ENCODE results near the gene COL4A1.

The COL4A1 gene

GRCh38 chr13:110199046-110199831 lies 107.7 kb downstream of the COL4A1 start:
- no peaks in the 10 kb centered on the region for H3K9me3 ChIP-seq (ENCODE audit: control insufficient read depth, insufficient read depth, low read length)
- H3K36me3 ChIP-seq (ENCODE audit: control insufficient read depth, insufficient read depth, low read length), result peaks cover 11% of the 10 kb centered on the region
- H3K4me3 ChIP-seq (ENCODE audit: low read depth, low read length), result no peak overlapping the region
- no peak overlapping the region for H3K9ac ChIP-seq (ENCODE audit: low read depth, low read length)
- H3K27me3 ChIP-seq (ENCODE audit: control insufficient read depth, insufficient read depth, low read length), result no peaks in the 10 kb centered on the region
- H3K27ac ChIP-seq (ENCODE audit: low read depth, low read length), result no peak overlapping the region
- no peaks in the 10 kb centered on the region for H3K4me1 ChIP-seq (ENCODE audit: control insufficient read depth, insufficient read depth, low read length)

- Histone ChIP-seq H3K4me1 (ENCODE audit: control insufficient read depth, insufficient read depth, low read length) (no peaks in the 10 kb centered on the region), H3K9me3 (ENCODE audit: control insufficient read depth, insufficient read depth, low read length) (no peaks in the 10 kb centered on the region), H3K36me3 (ENCODE audit: control insufficient read depth, insufficient read depth, low read length) (peaks cover 19% of the 10 kb centered on the region), H3K27me3 (ENCODE audit: control insufficient read depth, insufficient read depth, low read length) (no peaks in the 10 kb centered on the region), H3K27ac (ENCODE audit: low read depth, low read length) (no peak overlapping the region), H3K4me3 (ENCODE audit: low read depth, low read length) (no peak overlapping the region), H3K9ac (ENCODE audit: low read depth, low read length) (no peak overlapping the region)
These were observed 109.5 kb downstream of the COL4A1 start for GRCh38 chr13:110197471-110197870.

GRCh38 chr13:110197026-110197425 lies 109.9 kb downstream of the COL4A1 start:
- H3K27ac ChIP-seq (ENCODE audit: low read depth, low read length), result no peak overlapping the region
- H3K36me3 ChIP-seq (ENCODE audit: control insufficient read depth, insufficient read depth, low read length), result peaks cover 22% of the 10 kb centered on the region
- no peak overlapping the region for H3K9ac ChIP-seq (ENCODE audit: low read depth, low read length)
- no peaks in the 10 kb centered on the region for H3K4me1 ChIP-seq (ENCODE audit: control insufficient read depth, insufficient read depth, low read length)
- no peaks in the 10 kb centered on the region for H3K9me3 ChIP-seq (ENCODE audit: control insufficient read depth, insufficient read depth, low read length)
- no peaks in the 10 kb centered on the region for H3K27me3 ChIP-seq (ENCODE audit: control insufficient read depth, insufficient read depth, low read length)
- no peak overlapping the region for H3K4me3 ChIP-seq (ENCODE audit: low read depth, low read length)

DNA sequence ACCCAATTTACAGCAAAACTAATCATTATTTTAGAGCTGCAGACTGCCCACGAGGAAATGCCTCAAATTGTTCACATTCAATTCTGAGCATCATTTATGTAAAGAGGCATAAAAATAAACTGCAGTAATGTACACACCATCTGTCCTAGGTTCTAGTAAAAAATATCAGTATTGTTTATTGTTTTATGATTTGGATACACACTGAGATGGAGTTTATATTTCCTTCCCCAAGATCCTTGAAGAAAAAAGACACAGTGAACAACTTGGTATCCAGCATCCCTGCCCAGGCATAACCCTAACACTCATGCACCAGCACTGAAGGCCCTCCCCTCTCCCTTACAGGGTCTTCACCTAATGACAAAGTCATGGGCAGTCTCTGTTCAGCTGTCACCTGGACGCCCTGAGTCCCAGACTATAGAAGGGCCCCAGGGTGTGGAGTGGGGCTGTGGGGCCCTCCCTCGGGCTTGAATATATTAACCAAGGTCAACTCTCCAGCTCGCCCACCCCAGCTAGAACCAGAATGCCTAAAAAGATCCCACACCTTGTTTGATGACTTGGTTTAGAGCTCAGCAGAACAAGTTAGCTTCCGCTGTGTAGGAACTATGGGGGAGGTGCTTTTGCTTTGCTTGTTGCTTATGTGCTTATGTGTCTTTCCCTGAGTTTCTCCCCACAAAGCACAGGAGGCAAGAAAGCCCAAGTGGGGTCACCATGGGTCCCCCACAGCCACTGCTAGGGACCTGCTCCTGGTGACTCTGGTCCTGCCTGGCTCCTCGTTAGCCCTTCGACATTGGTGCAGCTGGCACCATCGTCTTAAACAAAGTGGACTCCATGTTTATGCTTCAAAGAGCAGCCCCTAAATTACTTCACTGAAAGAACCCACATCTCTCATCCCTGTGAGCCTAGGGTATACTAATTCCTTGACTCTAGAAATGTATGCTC lies 111.1 kb downstream of the COL4A1 start:
- no peak overlapping the region for H3K27ac ChIP-seq (ENCODE audit: low read depth, low read length)
- peaks cover 27% of the 10 kb centered on the region for H3K36me3 ChIP-seq (ENCODE audit: control insufficient read depth, insufficient read depth, low read length)
- no peaks in the 10 kb centered on the region for H3K9me3 ChIP-seq (ENCODE audit: control insufficient read depth, insufficient read depth, low read length)
- H3K9ac ChIP-seq (ENCODE audit: low read depth, low read length), result no peak overlapping the region
- H3K4me1 ChIP-seq (ENCODE audit: control insufficient read depth, insufficient read depth, low read length), result no peaks in the 10 kb centered on the region
- no peaks in the 10 kb centered on the region for H3K27me3 ChIP-seq (ENCODE audit: control insufficient read depth, insufficient read depth, low read length)
- H3K4me3 ChIP-seq (ENCODE audit: low read depth, low read length), result no peak overlapping the region

- Histone ChIP-seq H3K9me3 (ENCODE audit: control insufficient read depth, insufficient read depth, low read length) (no peaks in the 10 kb centered on the region), H3K9ac (ENCODE audit: low read depth, low read length) (no peak overlapping the region), H3K4me1 (ENCODE audit: control insufficient read depth, insufficient read depth, low read length) (no peaks in the 10 kb centered on the region), H3K4me3 (ENCODE audit: low read depth, low read length) (no peak overlapping the region), H3K27me3 (ENCODE audit: control insufficient read depth, insufficient read depth, low read length) (no peaks in the 10 kb centered on the region), H3K27ac (ENCODE audit: low read depth, low read length) (no peak overlapping the region), H3K36me3 (ENCODE audit: control insufficient read depth, insufficient read depth, low read length) (peaks cover 25% of the 10 kb centered on the region)
These were observed 112.5 kb downstream of the COL4A1 start for GRCh38 chr13:110194451-110194850.

DNA sequence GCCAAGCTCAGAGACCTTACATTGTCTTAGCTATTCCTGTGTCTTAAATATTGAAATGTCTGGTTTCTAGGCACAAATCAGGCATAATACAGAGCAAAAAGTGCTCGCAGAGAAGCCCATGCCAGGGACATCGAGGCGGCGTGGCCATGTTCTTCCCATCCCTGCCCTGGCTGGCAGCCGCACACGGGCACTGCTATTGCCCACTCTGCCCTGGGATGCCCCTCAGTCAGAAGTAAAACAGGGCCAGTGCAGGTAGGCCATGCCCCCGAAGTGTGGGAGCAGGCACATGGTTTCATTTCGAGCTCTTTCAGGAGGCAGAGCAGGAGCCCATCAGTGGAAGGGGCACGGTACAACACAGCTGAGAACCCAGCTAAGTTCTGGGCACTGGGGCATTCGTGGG lies 113.5 kb downstream of the COL4A1 start:
- no peaks in the 10 kb centered on the region for H3K4me1 ChIP-seq (ENCODE audit: control insufficient read depth, insufficient read depth, low read length)
- no peak overlapping the region for H3K27ac ChIP-seq (ENCODE audit: low read depth, low read length)
- H3K9me3 ChIP-seq (ENCODE audit: control insufficient read depth, insufficient read depth, low read length), result no peaks in the 10 kb centered on the region
- peaks cover 25% of the 10 kb centered on the region for H3K36me3 ChIP-seq (ENCODE audit: control insufficient read depth, insufficient read depth, low read length)
- H3K27me3 ChIP-seq (ENCODE audit: control insufficient read depth, insufficient read depth, low read length), result no peaks in the 10 kb centered on the region
- no peak overlapping the region for H3K4me3 ChIP-seq (ENCODE audit: low read depth, low read length)
- H3K9ac ChIP-seq (ENCODE audit: low read depth, low read length), result no peak overlapping the region

- no peak overlapping the region for H3K27ac ChIP-seq (ENCODE audit: low read depth, low read length)
- no peak overlapping the region for H3K9ac ChIP-seq (ENCODE audit: low read depth, low read length)
- H3K9me3 ChIP-seq (ENCODE audit: control insufficient read depth, insufficient read depth, low read length), result no peaks in the 10 kb centered on the region
- no peaks in the 10 kb centered on the region for H3K27me3 ChIP-seq (ENCODE audit: control insufficient read depth, insufficient read depth, low read length)
- no peaks in the 10 kb centered on the region for H3K4me1 ChIP-seq (ENCODE audit: control insufficient read depth, insufficient read depth, low read length)
- peaks cover 20% of the 10 kb centered on the region for H3K36me3 ChIP-seq (ENCODE audit: control insufficient read depth, insufficient read depth, low read length)
- H3K4me3 ChIP-seq (ENCODE audit: low read depth, low read length), result no peak overlapping the region
These were observed 114.5 kb downstream of the COL4A1 start for GRCh38 chr13:110192472-110192871.

DNA sequence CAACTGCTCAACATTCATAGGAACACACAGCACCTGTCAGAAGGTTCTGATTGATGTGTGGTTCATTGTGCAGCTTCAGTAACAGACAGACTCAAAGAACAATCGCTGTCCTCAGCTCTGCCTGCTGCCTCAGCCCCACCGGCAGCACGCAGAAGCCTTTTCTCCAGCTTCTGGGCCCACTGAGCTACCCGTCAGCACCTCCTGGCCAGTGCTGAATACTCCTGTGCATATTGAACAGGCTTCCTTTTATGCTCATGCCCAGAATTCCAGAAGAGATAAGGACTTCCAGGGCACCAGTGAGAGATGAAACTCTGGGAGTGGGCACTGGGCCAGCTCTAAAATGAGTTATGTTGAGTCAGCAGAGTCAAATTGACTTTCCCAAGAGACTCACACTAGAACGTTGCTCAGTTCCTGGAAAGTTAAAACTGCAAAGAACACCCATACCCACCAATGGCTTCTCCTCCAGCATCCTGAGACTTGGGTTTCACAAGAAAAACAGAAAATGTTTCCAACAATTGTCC lies 119.3 kb downstream of the COL4A1 start:
- Histone ChIP-seq H3K9ac (ENCODE audit: low read depth, low read length) (no peak overlapping the region), H3K27ac (ENCODE audit: low read depth, low read length) (no peak overlapping the region), H3K9me3 (ENCODE audit: control insufficient read depth, insufficient read depth, low read length) (no peaks in the 10 kb centered on the region), H3K27me3 (ENCODE audit: control insufficient read depth, insufficient read depth, low read length) (no peaks in the 10 kb centered on the region), H3K4me1 (ENCODE audit: control insufficient read depth, insufficient read depth, low read length) (no peaks in the 10 kb centered on the region), H3K4me3 (ENCODE audit: low read depth, low read length) (no peak overlapping the region), H3K36me3 (ENCODE audit: control insufficient read depth, insufficient read depth, low read length) (peaks cover 24% of the 10 kb centered on the region)

GRCh38 chr13:110186231-110186855 lies 120.6 kb downstream of the COL4A1 start:
- no peaks in the 10 kb centered on the region for H3K4me1 ChIP-seq (ENCODE audit: control insufficient read depth, insufficient read depth, low read length)
- H3K36me3 ChIP-seq (ENCODE audit: control insufficient read depth, insufficient read depth, low read length), result peaks cover 25% of the 10 kb centered on the region
- H3K27ac ChIP-seq (ENCODE audit: low read depth, low read length), result no peak overlapping the region
- no peaks in the 10 kb centered on the region for H3K9me3 ChIP-seq (ENCODE audit: control insufficient read depth, insufficient read depth, low read length)
- H3K4me3 ChIP-seq (ENCODE audit: low read depth, low read length), result no peak overlapping the region
- H3K27me3 ChIP-seq (ENCODE audit: control insufficient read depth, insufficient read depth, low read length), result no peaks in the 10 kb centered on the region
- no peak overlapping the region for H3K9ac ChIP-seq (ENCODE audit: low read depth, low read length)

DNA sequence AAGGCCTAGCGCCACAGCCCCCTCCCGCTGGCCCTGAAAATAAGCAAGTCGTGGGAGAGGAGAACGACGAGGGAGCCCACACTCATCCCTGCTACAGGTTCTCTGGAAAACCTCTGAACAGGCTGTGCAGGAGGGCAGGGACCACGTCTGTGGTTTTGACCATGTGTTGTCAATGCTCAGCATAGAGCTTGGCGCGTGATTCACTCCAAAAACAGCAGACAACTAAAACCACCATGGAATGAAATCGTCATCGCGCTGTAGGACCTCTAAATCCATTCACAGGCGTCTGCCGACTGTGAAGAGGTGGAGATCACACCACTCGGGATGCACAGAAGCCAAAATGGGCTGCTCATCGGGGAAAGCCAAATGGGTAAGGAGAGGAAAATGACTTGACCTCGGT lies 121.3 kb downstream of the COL4A1 start:
- no peaks in the 10 kb centered on the region for H3K4me1 ChIP-seq (ENCODE audit: control insufficient read depth, insufficient read depth, low read length)
- no peak overlapping the region for H3K4me3 ChIP-seq (ENCODE audit: low read depth, low read length)
- no peak overlapping the region for H3K27ac ChIP-seq (ENCODE audit: low read depth, low read length)
- peaks cover 25% of the 10 kb centered on the region for H3K36me3 ChIP-seq (ENCODE audit: control insufficient read depth, insufficient read depth, low read length)
- H3K9ac ChIP-seq (ENCODE audit: low read depth, low read length), result no peak overlapping the region
- H3K27me3 ChIP-seq (ENCODE audit: control insufficient read depth, insufficient read depth, low read length), result no peaks in the 10 kb centered on the region
- no peaks in the 10 kb centered on the region for H3K9me3 ChIP-seq (ENCODE audit: control insufficient read depth, insufficient read depth, low read length)
